ENCODE results near the gene SLAMF1.
"Not testable (repeated sequence)": the region's sequence is repeated elsewhere in the genome, so short reads cannot be mapped to it uniquely, and the experiment has no call there.

Gene SLAMF1

DNA sequence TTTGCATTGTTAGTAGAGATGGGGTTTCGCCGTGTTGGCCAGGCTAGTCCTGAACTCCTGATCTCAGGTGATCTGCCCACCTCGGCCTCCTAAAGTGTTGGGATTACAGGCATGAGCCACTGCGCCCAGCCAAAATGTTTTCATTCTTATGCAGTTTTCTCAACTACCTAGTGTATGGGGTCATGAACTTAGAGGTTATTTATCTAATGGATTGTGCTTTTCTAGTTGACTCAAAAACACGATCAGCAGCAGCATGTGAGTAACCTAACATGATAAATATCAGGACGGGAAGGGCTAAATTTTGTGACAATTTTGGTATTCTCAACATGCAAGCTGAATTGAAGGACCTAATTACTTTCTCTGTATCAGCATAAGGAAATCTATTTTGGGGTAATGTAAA lies 58.4 kb downstream of the SLAMF1 start:
- DNase-seq = no peak

DNA sequence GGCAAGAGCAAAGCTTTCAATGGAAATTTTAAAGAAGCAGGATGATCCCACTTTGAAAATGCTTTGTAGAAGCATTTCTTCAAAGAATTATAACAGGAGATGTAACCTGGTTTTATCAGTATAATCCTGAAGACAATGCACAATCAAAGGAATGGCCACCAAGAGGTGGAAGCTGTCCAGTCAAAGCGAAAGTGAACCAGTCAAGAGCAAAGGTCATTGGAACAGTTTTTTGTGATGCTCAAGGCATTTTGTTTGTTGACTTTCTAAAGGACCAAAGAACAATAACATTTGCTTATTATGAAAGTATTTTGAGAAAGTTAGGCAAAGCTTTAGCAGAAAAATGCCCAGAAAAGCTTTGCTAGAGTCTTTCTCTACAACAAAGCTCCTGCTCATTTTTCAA lies 62.1 kb downstream of the SLAMF1 start:
- no peak for DNase-seq

DNA sequence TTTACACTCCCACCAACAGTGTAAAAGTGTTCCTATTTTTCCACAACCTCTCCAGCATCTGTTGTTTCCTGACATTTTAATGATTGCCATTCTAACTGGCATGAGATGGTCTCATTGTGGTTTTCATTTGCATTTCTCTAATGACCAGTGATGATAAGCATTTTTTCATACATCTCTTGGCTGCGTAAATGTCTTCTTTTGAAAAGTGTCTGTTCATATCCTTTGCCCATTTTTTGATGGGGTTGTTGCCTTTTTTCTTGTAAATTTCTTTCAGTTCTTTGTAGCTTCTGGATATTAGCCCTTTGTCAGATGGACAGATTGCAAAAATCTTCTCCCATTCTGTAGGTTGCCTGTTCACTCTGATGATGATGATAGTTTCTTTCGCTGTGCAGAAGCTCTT lies 63.9 kb downstream of the SLAMF1 start:
- not testable (repeated sequence) for DNase-seq

DNA sequence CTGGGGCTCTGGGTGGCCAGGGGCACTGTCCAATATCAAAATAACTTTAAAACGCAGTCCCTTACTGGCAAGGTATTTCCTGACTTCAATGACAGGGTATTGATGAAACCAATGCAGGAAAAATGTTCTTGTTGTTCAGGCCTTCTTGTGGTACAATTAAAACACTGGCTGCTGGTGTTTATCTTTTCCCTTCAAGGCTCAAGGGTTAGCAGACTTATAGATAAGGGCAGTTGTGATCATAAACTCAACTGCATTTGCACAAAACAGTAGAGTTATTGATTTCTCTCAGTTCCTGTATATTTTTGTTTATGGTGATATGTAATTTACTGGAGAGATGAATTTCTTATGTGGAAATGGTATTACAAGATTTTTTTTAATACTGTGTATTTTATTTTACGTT lies 64.9 kb downstream of the SLAMF1 start:
- DNase-seq = no peak

DNA sequence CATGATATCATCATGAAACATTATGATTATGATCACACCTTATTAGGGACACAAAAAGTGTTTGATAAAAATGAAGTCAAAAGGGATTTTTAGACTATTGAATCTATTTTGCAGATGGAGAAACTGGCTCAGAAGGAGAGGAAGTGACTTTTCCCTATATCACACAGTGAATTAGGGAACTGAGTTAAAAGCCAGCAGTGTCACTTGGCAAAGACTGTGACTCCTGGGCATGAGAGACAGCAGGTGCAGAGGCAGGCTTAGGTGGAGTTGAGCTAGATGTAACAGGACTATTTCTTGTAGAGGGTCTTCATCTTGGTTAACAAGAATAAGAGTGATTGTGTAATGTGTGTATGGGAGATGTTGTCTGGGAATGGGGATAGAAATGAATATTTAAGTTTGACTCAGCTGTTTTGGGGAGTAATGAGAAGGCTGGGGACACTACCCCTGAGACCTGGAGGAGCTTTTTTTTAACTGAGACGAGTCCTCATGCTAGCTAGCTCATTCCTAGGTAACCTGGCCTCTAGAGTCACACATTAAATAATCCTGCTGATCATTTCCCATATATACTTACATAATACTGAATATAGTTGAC lies 66.5 kb downstream of the SLAMF1 start:
- DNase-seq = no peak

DNA sequence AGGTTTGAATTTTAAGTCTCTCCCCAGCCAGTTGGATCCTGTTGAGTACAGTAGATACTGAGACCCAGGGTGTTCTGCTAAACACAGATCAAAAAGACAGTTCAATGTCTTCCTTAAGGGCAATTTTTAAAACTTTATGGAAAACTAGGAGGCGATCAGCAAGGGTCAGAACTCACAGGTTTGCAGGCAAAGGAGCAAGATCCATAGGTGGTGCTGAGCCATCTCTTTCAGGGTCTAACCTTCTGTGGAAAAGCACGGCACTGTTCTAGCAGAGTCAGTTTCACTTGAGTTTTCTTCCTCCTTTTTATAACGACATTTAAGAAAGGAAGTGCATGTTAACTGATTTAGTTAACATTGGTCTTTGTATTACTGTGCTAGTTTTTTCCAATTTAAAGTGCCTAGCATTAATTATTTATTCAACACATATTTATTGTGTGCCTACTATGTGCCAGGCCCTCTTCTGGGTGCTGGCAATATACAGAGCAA lies 67.6 kb downstream of the SLAMF1 start, which contains the start of gene CD84:
CD84 (minus strand) TSS at position 281 of the 486 bp plus-strand sequence; CDS start at position 222, 59 bp downstream.
- no peak for DNase-seq

DNA sequence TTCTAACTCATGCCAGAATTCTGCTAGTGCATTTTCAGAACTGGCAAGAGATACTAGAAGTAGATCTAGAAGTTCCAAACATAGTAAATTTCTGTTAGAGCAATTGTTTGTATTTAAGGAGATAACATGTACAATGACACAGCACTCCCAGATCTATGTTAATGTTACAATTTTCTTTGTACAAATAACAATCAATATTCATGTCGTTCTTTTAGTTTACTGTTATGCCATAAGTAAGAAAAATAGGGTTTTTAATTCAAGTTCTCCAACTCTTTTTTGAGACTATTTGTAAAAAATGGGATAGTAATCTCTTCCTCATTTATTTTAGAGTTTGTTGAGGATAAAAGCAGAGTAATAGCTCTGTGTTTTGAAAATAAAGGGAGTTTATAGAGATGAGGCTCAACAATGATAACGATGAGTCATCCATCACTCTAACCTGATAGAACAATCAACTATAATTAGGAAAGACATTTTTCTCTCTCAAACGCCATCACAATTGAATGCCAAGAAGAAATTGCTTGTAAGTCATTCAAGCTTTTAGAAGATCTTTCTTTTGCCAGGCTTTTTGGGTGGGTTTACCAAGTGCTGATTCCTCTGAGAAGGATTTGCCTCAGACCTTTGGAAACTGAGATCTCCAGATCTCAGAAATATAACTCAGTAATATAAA lies 68.2 kb downstream of the SLAMF1 start:
- no peak for DNase-seq

DNA sequence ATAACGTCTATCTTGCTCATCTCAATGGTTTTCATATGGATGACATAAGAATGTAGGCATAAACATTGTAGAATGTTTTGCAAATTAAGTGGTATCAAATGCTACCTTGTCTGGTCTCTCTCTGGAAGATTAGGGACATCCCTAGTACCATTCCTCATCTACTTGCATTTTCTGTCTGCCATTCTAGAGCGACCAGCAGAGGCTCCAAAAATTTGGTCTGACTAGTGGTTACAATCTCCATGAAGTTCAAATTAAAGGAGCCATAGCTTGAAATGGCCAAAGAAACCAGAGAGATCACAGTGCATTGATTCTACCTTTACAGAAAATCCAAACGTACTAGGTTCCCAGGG lies 68.7 kb downstream of the SLAMF1 start:
- no peak for DNase-seq

DNA sequence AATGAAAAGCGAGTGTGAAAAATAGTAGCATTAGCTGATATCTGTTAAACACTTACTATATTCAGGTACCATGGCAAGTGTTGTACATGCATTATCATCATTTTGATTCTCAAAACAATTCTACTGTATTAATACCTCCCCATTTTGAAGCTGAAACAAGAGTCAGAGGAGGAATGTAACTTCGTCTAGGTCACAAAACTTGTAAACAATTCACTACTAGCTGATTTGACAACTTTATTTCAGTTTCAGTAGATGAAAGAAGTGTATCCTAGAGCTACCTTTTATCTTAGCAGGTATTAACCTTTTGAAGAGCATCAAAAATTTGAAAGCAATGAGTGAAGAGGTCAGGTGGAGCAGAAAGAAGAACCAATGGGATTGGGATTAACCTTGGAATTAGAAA lies 69.2 kb downstream of the SLAMF1 start:
- DNase-seq = no peak

DNA sequence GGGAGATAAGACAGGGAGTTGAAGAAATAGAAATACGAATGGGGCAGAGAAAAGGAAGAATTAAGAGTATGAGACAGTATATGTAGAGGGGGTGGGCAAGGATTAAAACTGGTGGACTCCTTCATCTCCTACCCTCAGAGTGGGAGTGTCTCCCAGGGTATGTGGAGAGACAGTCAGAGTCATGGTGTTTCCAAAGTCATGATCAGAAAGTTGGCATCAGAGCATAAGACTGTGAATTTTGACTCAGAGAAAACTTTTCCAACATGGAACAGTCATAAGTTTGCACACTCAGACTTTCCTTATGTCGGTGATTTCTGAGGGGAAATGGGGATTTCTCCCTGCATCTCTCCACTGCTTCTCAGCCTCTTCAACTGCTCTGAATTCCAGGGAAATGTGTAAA lies 70.0 kb downstream of the SLAMF1 start:
- no peak for DNase-seq

DNA sequence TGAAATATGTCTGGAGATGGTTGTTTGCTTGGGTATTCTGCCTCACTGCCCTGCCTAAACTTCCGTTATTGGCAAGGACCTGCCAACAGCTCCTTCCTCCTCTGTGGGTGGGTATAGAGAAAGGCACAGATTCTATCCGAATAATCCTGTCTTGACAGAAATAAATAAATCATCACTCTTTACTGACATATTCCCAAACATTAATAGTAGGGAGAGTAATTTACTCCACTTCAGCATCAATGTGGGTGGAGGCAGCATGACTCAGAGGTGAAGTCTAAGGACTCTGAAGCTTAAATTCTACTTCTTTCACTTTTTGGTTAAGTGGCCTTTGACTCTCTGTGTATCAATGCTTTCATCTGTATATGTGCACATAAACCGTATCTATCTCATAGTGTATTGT lies 70.5 kb downstream of the SLAMF1 start:
- no peak for DNase-seq

DNA sequence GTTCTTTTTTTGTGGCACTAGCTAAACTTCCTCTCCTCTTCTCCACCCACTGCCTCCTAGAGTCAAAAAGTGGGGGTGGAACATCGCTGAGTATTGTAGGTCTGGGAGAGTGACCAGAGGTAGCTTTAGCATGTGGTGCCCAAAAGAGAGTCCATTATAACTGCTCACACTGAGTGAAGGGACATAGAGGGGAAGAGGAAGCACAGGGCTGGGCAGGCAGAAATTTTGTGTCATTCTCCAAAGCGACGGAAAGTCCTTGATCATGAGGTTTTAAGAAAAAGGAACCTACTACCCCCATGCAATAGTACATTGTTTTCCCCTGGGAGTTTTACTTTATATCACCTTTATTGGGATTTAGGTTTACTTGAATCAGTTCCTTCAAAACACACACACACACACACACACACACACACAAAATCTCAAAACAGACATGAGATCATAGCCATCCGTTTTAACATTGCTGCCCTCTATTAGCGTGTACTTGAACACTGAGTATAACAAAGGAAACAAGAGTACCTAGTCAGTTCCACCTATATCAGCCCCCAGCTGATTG lies 71.7 kb downstream of the SLAMF1 start:
- DNase-seq = no peak

DNA sequence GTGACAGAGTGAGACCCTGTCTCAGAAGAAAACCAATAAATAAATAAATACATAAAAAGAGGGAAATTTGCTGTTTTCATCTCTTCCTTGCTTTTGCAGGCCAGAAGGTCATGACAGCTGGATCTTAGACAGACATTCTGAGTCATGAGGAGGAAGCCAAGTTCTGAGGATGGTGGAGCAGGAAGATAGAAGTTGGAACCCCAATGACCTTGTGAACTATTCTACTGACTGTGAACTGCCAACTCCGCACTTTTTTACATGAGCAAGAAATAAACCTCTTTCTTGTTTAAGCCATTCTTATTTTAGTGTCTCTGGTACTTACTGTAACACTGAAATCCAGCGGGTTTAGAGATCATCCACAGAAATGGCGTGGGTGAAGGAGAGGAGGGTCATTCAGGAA lies 76.0 kb downstream of the SLAMF1 start:
- DNase-seq = no peak

DNA sequence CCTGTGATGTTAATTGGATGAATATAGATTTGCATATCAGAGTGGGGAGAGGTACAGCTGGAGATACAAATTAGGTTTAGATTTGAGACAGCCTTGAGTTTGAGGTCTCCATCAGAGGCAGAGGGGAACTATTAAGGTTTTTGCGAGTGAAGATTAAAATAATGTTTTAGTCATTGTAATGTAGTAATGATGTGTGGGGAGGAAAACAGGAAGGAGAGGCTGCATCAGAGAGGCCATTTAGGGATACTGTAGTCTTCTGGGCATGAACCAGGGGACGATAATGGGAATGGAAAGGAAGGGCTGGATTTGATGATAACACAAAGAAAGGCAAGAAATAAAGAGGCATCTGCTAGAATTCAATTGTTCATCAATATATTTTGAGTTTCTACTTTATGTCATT lies 77.0 kb downstream of the SLAMF1 start:
- no peak for DNase-seq

DNA sequence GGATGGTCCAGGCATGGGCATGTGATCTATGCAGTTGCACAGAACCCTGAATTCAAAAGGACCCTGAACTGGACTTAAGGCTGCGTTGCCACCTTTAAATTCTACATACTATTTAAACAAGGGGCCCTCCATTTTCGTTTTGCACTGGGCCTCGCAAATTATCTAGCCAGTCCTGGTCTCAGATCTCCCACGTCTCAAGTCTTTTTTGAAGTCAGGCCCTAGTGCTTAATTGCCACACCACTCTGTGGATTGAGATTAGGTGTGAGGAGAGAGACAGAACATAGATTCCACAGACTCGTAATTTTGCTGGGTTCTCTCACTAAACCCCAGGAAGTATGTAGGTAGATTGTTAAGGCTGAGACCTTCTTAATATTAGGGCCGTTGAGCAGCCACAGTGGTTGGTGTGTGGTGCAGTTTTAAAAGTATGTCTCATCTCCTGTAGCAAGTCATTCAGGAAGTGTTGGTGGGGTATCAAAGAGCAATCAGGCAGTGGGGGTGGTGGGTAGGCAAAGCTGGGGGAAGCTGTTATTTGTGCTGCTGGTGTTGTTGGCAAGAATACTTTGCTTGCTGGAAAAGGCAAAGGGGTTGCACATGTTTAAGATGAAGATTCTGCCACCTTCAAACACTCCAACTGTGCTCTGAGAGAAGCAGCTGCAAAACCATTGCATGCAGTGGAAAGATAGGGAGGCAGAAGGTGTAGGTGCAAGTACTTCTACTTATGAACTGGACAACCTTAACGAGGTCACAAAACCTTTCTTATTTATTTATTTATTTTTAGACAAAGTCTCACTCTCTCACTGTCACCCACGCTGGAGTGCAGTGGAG lies 78.8 kb downstream of the SLAMF1 start:
- no peak for DNase-seq

DNA sequence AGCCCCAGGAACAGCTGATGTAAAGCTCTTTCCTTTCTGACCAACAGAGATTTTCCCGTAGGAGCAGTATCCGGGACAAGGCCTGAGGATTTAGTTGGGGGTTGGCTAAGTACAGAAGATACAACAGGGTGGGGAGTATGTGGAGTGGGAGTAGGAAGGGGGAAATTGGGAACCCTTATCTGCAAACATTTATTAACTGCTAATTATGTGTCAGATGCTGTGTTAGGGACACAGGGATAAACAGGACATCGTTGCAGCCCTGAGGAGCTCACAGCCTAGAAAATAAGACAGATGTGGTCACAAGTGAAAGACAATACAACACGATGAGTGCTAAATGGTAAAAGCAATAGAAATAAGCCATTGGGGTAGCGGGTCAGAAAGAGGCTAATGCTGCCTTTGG lies 79.5 kb downstream of the SLAMF1 start:
- DNase-seq = no peak

DNA sequence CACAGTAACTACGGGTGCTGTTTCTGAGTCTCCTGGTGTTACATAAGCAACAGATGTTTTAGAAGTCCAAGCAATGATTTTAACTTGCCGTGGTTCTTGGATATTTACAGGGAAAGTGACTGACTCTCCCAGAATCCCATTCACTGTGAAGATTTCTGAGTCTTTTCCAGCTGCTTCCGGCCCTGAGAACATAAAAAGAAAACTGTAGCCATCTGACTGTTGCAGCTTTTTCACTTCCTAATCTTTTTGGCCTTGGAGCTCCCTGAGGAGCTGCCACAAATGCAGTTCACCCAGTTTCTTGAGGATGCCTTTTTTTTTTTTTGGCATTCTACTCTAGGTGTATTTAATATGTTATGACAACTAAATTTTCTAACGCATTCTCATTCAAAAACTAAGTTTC lies 81.3 kb downstream of the SLAMF1 start:
- DNase-seq = no peak

DNA sequence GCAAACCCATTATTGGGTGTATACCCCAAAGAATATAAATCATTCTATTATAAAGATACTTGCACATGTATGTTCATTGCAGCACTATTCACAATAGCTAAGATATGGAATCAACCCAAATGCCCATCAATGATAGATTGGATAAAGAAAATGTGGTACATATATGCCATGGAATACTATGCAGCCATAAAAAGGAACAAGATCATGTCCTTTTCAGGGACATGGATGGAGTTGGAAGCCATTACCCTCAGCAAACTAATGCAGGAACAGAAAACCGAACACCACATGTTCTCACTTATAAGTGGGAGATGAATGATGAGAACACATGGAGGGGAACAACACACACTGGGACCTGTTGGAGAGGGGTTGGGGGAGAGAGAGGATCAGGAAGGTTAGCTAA lies 83.6 kb downstream of the SLAMF1 start:
- DNase-seq = not testable (repeated sequence)

DNA sequence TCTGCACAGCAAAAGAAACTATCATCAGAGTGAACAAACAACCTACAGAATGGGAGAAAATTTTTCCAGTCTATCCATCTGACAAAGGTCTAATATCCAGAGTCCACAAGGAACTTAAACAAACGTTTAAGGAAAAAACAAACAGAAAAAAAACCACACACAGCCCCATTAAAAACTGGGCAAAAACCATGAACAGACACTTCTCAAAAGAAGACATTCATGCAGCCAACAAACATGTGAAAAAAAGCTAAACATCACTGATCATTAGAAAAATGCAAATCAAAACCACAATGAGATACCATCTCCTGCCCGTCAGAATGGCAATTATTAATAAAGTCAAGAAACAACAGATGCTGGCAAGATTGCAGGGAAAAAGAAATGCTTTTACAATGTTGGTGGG lies 84.1 kb downstream of the SLAMF1 start:
- not testable (repeated sequence) for DNase-seq

DNA sequence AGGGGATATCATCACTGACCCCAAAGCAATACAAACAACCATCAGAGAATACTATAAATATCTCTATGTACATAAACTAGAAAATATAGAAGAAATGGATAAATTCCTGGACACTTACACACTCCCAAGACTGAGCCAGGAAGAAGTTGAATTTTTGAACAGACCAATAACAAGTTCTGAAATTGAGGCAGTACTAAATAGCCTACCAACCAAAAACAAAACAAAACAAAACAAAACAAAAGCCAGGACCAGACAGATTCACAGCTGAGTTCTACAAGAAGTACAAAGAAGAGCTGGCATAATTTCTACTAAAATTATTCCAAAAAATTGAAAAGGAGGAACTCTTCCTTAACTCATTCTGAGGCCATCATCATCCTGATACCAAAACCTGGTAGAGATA lies 86.0 kb downstream of the SLAMF1 start:
- DNase-seq = no peak

DNA sequence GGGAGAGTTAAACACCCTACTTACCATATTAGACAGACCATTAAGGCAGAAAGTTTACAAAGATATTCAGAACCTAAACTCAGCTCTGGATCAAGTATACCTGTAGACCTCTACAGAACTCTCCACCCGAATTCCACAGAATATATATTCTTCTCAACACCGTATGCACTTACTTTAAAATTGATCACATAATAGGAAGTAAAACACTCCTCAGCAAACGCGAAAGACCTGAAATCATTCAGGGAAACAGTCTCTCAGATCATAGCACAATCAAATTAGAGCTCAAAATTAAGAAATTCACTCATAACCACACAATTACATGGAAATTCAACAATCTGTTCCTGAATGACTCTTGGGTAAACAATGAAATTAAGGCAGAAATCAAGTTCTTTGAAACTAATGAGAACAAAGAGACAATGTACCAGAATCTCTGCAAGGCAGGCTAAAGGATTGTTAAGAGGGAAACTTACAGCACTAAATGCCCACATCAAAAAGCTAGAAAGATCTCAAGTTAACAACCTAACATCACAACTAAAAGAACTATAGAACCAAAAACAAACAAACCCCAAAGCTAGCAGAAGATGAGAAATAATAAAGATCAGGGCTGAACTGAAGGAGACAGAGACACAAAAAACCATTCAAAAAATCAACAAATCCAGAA lies 86.7 kb downstream of the SLAMF1 start:
- no peak for DNase-seq

DNA sequence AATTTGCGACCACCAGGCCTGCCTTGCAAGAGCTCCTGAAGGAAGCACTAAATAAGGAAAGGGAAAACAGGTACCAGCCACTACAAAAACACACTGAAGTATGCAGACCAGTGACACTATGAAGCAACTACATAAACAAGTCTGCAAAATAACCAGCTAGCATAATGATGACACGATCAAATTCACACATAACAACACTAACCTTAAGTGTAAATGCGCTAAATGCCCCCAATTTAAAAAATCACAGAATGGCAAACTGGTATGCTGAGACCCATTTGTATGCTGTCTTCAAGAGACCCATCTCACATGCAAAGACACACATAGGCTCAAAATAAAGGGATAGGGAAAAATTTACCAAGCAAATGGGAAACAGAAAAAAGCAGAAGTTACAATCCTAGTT lies 87.4 kb downstream of the SLAMF1 start:
- not testable (repeated sequence) for DNase-seq

Measured in NCI-H1694 treated with DMSO at 0.1 percent for 48 hours (cell line).